Gastrocnemius medialis (tissue), 4 donors: ENCODE results near the gene LRRFIP1. TPM values are rescaled to one million over a fixed set of nuclear protein-coding genes. Genes with fewer than 3 reads are reported as not detected.
"Not testable (repeated sequence)": the region's sequence is repeated elsewhere in the genome, so short reads cannot be mapped to it uniquely, and the experiment has no call there.

Experiments used
- ATAC-seq, 2 donors: fragments of 150-250 bp; one replicate each; pipeline ENCODE4 v1.9.1; 2016
- DNase-seq, 2 donors: peaks; one replicate each; pipeline ENCODE4 v3.0.0-alpha.2; 2019
- H3K27ac ChIP-seq, 4 donors: fragments of 200-600 bp; sonication (generic); 1 replicate in 1 of 4; 2 replicates in 3 of 4; pipeline ENCODE4 v1.5.1; 2016 to 2018; ENCODE audit warnings: mild to moderate bottlenecking in 2 of 4, moderate library complexity in 1 of 4
- H3K27me3 ChIP-seq, 3 donors: fragments of 200-600 bp; sonication (generic) in 2 of 3; 1 replicate in 1 of 3; 2 replicates in 2 of 3; pipeline versions ENCODE4 v1.5.1 to v1.6.0; 2016 to 2019; ENCODE audit warnings: mild to moderate bottlenecking in 1 of 3, moderate library complexity in 1 of 3
- H3K36me3 ChIP-seq, 2 donors: fragments of 200-600 bp; sonication (generic) in 1 of 2; one replicate each; pipeline ENCODE4 v1.5.1; 2017 to 2018
- H3K4me1 ChIP-seq, 2 donors: fragments of 200-600 bp; sonication (generic) in 1 of 2; one replicate each; pipeline ENCODE4 v1.5.1; 2016 to 2017; ENCODE audit warnings: mild to moderate bottlenecking in 2 of 2
- H3K4me3 ChIP-seq, 4 donors: fragments of 200-600 bp; sonication (generic) in 3 of 4; 1 replicate in 1 of 4; 2 replicates in 3 of 4; pipeline ENCODE4 v1.5.1; 2016 to 2019; ENCODE audit warnings: mild to moderate bottlenecking in 2 of 4
- H3K9me3 ChIP-seq, 3 donors: fragments of 200-600 bp; sonication (generic) in 2 of 3; 1 replicate in 1 of 3; 2 replicates in 2 of 3; pipeline ENCODE4 v1.5.1; 2016 to 2019
- CTCF ChIP-seq, 5 experiments: fragments of 450-650 bp in 3 of 5; fragments of 200-600 bp in 2 of 5; sonication (generic) in 2 of 5; IDR thresholded peaks in 4 of 5; conservative IDR thresholded peaks in 1 of 5; 1 replicate in 4 of 5; 2 replicates in 1 of 5; pipeline ENCODE4 v1.5.1; 2016 to 2019; ENCODE audit warnings: antibody characterized with exemption in 5 of 5, mild to moderate bottlenecking in 3 of 5, moderate library complexity in 3 of 5
- POLR2A ChIP-seq, 2 donors: fragments of 450-650 bp; IDR thresholded peaks; one replicate each; pipeline ENCODE4 v1.6.1; 2017; ENCODE audit warnings: antibody characterized with exemption in 2 of 2, mild to moderate bottlenecking in 2 of 2, moderate library complexity in 2 of 2
- in situ Hi-C, 4 donors: fragments of 200-750 bp; cut with MboI; loops; one replicate each; pipeline versions ENCODE4 v1.15.0 to v1.8.0; 2017; ENCODE audit warnings: low sequenced_read_pairs in 4 of 4
- intact Hi-C: fragments of 100-400 bp; cut with DNase I; formaldehyde crosslinking; loops from one replicate; pipeline ENCODE4 v1.15.1; 2023; ENCODE audit warnings: low total_unique reads
- total RNA-seq, 4 donors: library from RNA; depleted of rRNA; stranded (reverse); fragments of >200 nt; gene quantifications; one replicate each; pipeline versions ENCODE4 v1.1.0 to v1.2.3, GENCODE V29; 2016

The LRRFIP1 gene
- total RNA-seq, 4 donors from 2014 or later, result 37.9 to 74.1 (median 54.0) TPM

- H3K9me3 ChIP-seq, result no peaks in the 10 kb centered on the region
- H3K36me3 ChIP-seq, result no peaks in the 10 kb centered on the region
- no peak for TF ChIP-seq POLR2A (IDR thresholded peaks at IDR 0.05)
- no peak for TF ChIP-seq CTCF (IDR thresholded peaks at IDR 0.05 in 4 of 5, conservative IDR thresholded peaks at IDR 0.05 in 1 of 5)
- intact Hi-C loops, result no loop called here
- no peak overlapping the region for H3K27ac ChIP-seq
- peaks cover 14 to 15% of the 10 kb centered on the region in 2 donors for H3K4me1 ChIP-seq
- H3K4me3 ChIP-seq, result no peak overlapping the region
- in situ Hi-C loops, result loop anchor here in 1 of 4 donors (10.0 kb wide), 2 partner anchors 62 to 152 kb away; no protein-coding TSS in a partner anchor
- DNase-seq (no peak), ATAC-seq (no peak)
- H3K27me3 ChIP-seq, result no peaks in the 10 kb centered on the region
These were observed 34.4 kb upstream of the LRRFIP1 start for GRCh38 chr2:237593036-237593435.

- H3K9me3 ChIP-seq, result no peaks in the 10 kb centered on the region
- ATAC-seq (no peak), DNase-seq (no peak)
- no peak overlapping the region for H3K4me3 ChIP-seq
- no peak overlapping the region for H3K27ac ChIP-seq
- in situ Hi-C loops (loop anchor here in 1 of 4 donors (10.0 kb wide), 2 partner anchors 61 to 151 kb away; no protein-coding TSS in a partner anchor), intact Hi-C loops (no loop called here)
- peaks cover 14 to 15% of the 10 kb centered on the region in 2 donors for H3K4me1 ChIP-seq
- no peak for TF ChIP-seq POLR2A (IDR thresholded peaks at IDR 0.05)
- TF ChIP-seq CTCF (IDR thresholded peaks at IDR 0.05 in 4 of 5, conservative IDR thresholded peaks at IDR 0.05 in 1 of 5), result no peak
- H3K36me3 ChIP-seq, result no peaks in the 10 kb centered on the region
- no peaks in the 10 kb centered on the region for H3K27me3 ChIP-seq
These were observed 33.6 kb upstream of the LRRFIP1 start for GRCh38 chr2:237593596-237594320.

GRCh38 chr2:237594514-237594871, 32.9 kb upstream of the LRRFIP1 start:
- DNase-seq (no peak), ATAC-seq (no peak)
- no peak for TF ChIP-seq CTCF (IDR thresholded peaks at IDR 0.05 in 4 of 5, conservative IDR thresholded peaks at IDR 0.05 in 1 of 5)
- no peak for TF ChIP-seq POLR2A (IDR thresholded peaks at IDR 0.05)
- Histone ChIP-seq H3K27me3 (no peaks in the 10 kb centered on the region), H3K27ac (peak overlapping the region in 1 of 4 donors; percentile 37), H3K4me1 (peaks cover 15 to 16% of the 10 kb centered on the region in 2 donors), H3K4me3 (no peak overlapping the region), H3K36me3 (no peaks in the 10 kb centered on the region), H3K9me3 (no peaks in the 10 kb centered on the region)
- in situ Hi-C loops, result loop anchor here in 1 of 4 donors (10.0 kb wide), 2 partner anchors 60 to 150 kb away; no protein-coding TSS in a partner anchor
- intact Hi-C loops, result no loop called here

GRCh38 chr2:237595829-237596519, 31.4 kb upstream of the LRRFIP1 start:
- H3K4me3 ChIP-seq, ATAC-seq, H3K27ac ChIP-seq, intact Hi-C loops, DNase-seq, H3K27me3 ChIP-seq, H3K9me3 ChIP-seq, H3K36me3 ChIP-seq: not testable (repeated sequence)
- in situ Hi-C loops, result loop anchor here in 2 of 4 donors (5.0 to 10.0 kb wide), 3 partner anchors 59 to 149 kb away; no protein-coding TSS in a partner anchor
- H3K4me1 ChIP-seq, result peaks cover 21 to 24% of the 10 kb centered on the region in 2 donors
